Fibroblast of pulmonary artery (primary cell): ENCODE results near the gene PRPF6.

Experiments
- DNase-seq: peaks from one replicate; pipeline ENCODE4 v3.0.0-alpha.2; 2010; ENCODE audit warnings: low read depth
- H3K4me3 ChIP-seq: replicated peaks from 2 replicates; pipeline ENCODE4 v1.5.1; 2011; ENCODE audit warnings: low read depth, mild to moderate bottlenecking, control low read depth, low read length, moderate library complexity
- TF ChIP-seq, protein P1 (sequence below): IDR thresholded peaks from 2 replicates; pipeline ENCODE4 v1.5.1; 2011; ENCODE audit warnings: mild to moderate bottlenecking, control low read depth, low read length, inconsistent platforms; ENCODE audit errors: missing control alignments

PRPF6 gene

GRCh38 chr20:64029293-64030117 is 48.6 kb downstream of the PRPF6 start:
- H3K4me3 ChIP-seq = no peak overlapping the region
- TF ChIP-seq, protein P1, sequence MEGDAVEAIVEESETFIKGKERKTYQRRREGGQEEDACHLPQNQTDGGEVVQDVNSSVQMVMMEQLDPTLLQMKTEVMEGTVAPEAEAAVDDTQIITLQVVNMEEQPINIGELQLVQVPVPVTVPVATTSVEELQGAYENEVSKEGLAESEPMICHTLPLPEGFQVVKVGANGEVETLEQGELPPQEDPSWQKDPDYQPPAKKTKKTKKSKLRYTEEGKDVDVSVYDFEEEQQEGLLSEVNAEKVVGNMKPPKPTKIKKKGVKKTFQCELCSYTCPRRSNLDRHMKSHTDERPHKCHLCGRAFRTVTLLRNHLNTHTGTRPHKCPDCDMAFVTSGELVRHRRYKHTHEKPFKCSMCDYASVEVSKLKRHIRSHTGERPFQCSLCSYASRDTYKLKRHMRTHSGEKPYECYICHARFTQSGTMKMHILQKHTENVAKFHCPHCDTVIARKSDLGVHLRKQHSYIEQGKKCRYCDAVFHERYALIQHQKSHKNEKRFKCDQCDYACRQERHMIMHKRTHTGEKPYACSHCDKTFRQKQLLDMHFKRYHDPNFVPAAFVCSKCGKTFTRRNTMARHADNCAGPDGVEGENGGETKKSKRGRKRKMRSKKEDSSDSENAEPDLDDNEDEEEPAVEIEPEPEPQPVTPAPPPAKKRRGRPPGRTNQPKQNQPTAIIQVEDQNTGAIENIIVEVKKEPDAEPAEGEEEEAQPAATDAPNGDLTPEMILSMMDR = no peak
- no peak for DNase-seq

GRCh38 chr20:64030371-64031134 is 49.6 kb downstream of the PRPF6 start:
- H3K4me3 ChIP-seq = no peak overlapping the region
- no peak for DNase-seq
- TF ChIP-seq, protein P1 = no peak

DNA sequence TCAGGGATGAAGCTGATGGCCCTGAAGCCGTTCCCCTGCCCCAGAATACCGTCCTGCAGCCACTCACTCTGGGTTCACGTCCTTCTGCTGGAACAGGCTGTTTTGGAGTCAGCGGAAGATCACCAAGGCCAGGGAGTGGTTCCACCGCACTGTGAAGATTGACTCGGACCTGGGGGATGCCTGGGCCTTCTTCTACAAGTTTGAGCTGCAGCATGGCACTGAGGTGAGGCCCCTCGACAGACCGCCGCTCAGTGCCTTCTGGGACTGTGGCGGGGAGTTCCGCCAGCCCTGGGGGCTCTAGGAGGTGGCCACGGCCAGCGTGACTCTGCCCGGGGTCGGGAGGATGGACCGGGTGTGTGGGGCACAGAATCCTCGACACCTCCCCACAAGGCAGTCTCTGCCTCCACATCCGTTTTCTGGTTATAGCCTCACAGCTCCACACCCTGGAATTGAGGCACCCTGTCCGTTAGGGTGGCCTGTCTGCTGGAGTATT is 50.9 kb downstream of the PRPF6 start:
- H3K4me3 ChIP-seq = no peak overlapping the region
- TF ChIP-seq, protein P1 = no peak
- DNase-seq = no peak

DNA sequence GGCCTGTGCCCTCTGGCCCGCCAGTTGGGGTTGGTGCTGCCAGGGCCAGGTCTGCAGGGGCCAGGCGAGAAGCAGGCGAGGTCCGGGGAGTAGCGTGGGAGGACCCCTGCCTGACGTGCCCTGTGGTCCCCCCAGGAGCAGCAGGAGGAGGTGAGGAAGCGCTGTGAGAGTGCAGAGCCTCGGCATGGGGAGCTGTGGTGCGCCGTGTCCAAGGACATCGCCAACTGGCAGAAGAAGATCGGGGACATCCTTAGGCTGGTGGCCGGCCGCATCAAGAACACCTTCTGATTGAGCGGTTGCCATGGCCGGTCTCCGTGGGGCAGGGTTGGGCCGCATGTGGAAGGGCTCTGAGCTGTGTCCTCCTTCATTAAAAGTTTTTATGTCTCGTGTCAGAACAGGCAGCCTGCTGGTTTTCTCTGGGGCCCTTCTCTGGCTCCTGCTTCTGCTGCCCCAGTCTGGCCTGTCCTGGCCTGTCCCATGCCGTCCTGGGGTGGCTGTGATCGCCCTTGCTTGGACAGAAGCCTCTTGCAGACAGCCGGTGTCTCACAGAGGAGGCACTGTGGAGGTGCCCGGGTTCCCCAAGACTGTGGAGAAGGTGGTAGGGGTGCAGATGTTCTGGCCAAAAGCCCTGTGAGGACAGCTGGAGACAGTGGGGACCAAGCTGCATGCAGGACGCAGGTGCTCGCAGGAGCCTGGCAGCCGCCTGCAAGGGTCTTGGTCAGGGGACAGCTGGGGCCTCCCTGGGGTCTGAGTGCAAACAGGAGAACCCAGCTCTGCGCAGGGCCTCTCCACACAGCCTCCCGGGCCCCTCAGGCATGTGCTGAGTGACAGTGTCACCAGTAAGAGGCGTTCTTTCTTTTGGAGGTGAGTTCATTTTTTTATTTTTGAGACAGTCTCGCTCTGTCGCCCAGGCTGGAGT is 52.0 kb downstream of the PRPF6 start:
- H3K4me3 ChIP-seq = no peak overlapping the region
- TF ChIP-seq, protein P1 = no peak
- no peak for DNase-seq

DNA sequence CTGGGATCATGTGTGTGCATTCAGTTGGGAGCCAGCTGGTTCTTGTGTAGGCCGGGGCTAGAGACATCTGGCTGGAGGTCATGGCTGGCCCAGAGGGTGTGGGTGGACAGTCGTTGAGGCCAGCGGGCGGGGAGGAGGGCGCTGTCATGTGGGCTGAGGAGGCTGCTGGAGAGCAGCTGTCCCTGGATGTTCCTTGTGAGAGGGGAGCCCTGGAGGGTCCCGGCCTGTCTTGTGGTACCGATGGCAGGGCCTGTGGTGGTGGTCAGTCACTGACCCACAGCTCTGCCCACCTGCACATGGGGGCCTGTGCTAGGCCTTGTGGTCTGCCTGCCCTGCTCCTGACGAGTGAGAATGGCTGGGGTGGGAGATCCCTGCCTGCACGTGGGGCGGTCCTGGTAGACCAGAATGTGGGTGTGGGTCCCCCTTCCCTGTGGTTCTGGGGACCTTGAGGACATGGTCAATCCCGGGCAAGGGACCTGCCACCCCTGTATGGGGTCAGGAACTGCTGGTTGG is 53.1 kb downstream of the PRPF6 start:
- TF ChIP-seq, protein P1 = no peak
- DNase-seq = no peak
- H3K4me3 ChIP-seq = no peak overlapping the region
